GM23338 (cell line): ENCODE results near the gene CATSPERD. TPM values are rescaled to one million over a fixed set of nuclear protein-coding genes. Genes with fewer than 3 reads are reported as not detected.

Source experiments
- ATAC-seq: fragments of 200-7000 bp; cut with Tn5 transposase; 3 replicates; pipeline ENCODE4 v1.9.1; 2020
- DNase-seq: peaks from one replicate; pipeline ENCODE4 v3.0.0-alpha.2; 2015; ENCODE audit warnings: low spot score
- H2AFZ ChIP-seq: fragments of 200-600 bp; sonication (generic); 2 replicates; pipeline ENCODE4 v1.8.0; 2016; ENCODE audit warnings: antibody characterized with exemption, mild to moderate bottlenecking, moderate library complexity
- H3F3A ChIP-seq: fragments of 200-600 bp; sonication (generic); replicated peaks from 2 replicates; pipeline ENCODE4 v1.8.0; 2017; ENCODE audit warnings: antibody characterized with exemption, mixed run types, low read depth
- H3K27ac ChIP-seq: fragments of 200-600 bp; sonication (generic); 2 replicates; pipeline ENCODE4 v1.6.1; 2016; ENCODE audit warnings: low read depth
- H3K27me3 ChIP-seq: fragments of 200-600 bp; sonication (generic); 2 replicates; pipeline ENCODE4 v1.8.0; 2016; ENCODE audit warnings: mild to moderate bottlenecking, mixed run types, moderate library complexity; ENCODE audit not compliant: insufficient read depth
- H3K36me3 ChIP-seq: fragments of 200-600 bp; sonication (generic); 2 replicates; pipeline ENCODE4 v1.8.0; 2016; ENCODE audit warnings: mild to moderate bottlenecking; ENCODE audit not compliant: insufficient read depth
- H3K4me1 ChIP-seq: fragments of 200-600 bp; sonication (generic); 2 replicates; pipeline ENCODE4 v1.8.0; 2016; ENCODE audit warnings: mild to moderate bottlenecking, moderate library complexity; ENCODE audit not compliant: insufficient read depth
- H3K4me2 ChIP-seq: fragments of 200-600 bp; sonication (generic); 2 replicates; pipeline ENCODE4 v1.7.1; 2017; ENCODE audit warnings: mixed run types
- H3K4me3 ChIP-seq: fragments of 200-600 bp; sonication (generic); 2 replicates; pipeline ENCODE4 v1.6.1; 2016; ENCODE audit warnings: mixed run types
- H3K79me2 ChIP-seq: fragments of 200-600 bp; sonication (generic); replicated peaks from 2 replicates; pipeline ENCODE4 v1.8.0; 2017; ENCODE audit warnings: mild to moderate bottlenecking; ENCODE audit not compliant: insufficient read depth
- H3K9me2 ChIP-seq: fragments of 200-600 bp; sonication (generic); 2 replicates; pipeline ENCODE4 v1.8.0; 2017; ENCODE audit not compliant: insufficient read depth
- H4K20me1 ChIP-seq: fragments of 200-600 bp; sonication (generic); replicated peaks from 2 replicates; pipeline ENCODE4 v1.8.0; 2017; ENCODE audit warnings: mild to moderate bottlenecking; ENCODE audit not compliant: insufficient read depth
- H3K27ac Mint-ChIP-seq: 2 replicates; pipeline ENCODE4 v1.8.0; 2020; ENCODE audit warnings: inconsistent platforms, mild to moderate bottlenecking, moderate library complexity, mixed read lengths
- H3K27me3 Mint-ChIP-seq: 3 replicates; pipeline ENCODE4 v1.8.0; 2022; ENCODE audit warnings: low read depth, mild to moderate bottlenecking, moderate library complexity, mixed read lengths, inconsistent platforms; ENCODE audit not compliant: insufficient read depth, poor library complexity
- H3K36me3 Mint-ChIP-seq: 3 replicates; pipeline ENCODE4 v1.8.0; 2021; ENCODE audit warnings: low read depth, mild to moderate bottlenecking, inconsistent platforms, moderate library complexity, mixed read lengths
- H3K4me1 Mint-ChIP-seq: 3 replicates; pipeline ENCODE4 v1.8.0; 2020; ENCODE audit warnings: mild to moderate bottlenecking, inconsistent platforms, mixed read lengths
- H3K4me3 Mint-ChIP-seq: 3 replicates; pipeline ENCODE4 v1.8.0; 2021; ENCODE audit warnings: moderate library complexity, mild to moderate bottlenecking, inconsistent platforms, mixed read lengths
- H3K9me3 Mint-ChIP-seq: 3 replicates; pipeline ENCODE4 v1.8.0; 2020; ENCODE audit warnings: moderate library complexity, mild to moderate bottlenecking, inconsistent platforms, mixed read lengths
- CREB1 ChIP-seq: fragments of 250-450 bp; sonication (Bioruptor Pico); IDR thresholded peaks from 2 replicates; pipeline ENCODE4 v1.5.0; 2020; ENCODE audit warnings: low read depth, mild to moderate bottlenecking, moderate library complexity
- CTCF ChIP-seq, 2 experiments: fragments of 200-600 bp in 1 of 2; sonication (generic) in 1 of 2; conservative IDR thresholded peaks; 2 replicates each; pipeline versions ENCODE4 v1.5.1 to v1.6.1; 2016 to 2017; ENCODE audit warnings: antibody characterized with exemption in 2 of 2, low read depth in 2 of 2, mild to moderate bottlenecking in 2 of 2, moderate library complexity in 1 of 2
- ETS1 ChIP-seq: IDR thresholded peaks from 2 replicates; pipeline ENCODE4 v1.6.1; 2016; ENCODE audit warnings: antibody characterized with exemption
- EZH2 ChIP-seq: fragments of 200-600 bp; sonication (generic); IDR thresholded peaks from one replicate; pipeline ENCODE4 v1.8.0; 2017; ENCODE audit warnings: antibody characterized with exemption, mild to moderate bottlenecking, low read depth; ENCODE audit not compliant: unreplicated experiment
- EZH2phosphoT487 ChIP-seq: fragments of 200-600 bp; sonication (generic); IDR thresholded peaks from one replicate; pipeline ENCODE4 v1.8.1; 2018; ENCODE audit warnings: antibody characterized with exemption; ENCODE audit not compliant: unreplicated experiment
- JUNB ChIP-seq: IDR thresholded peaks from one replicate; pipeline ENCODE4 v1.6.1; 2016; ENCODE audit warnings: antibody characterized with exemption; ENCODE audit not compliant: unreplicated experiment
- NANOG ChIP-seq: IDR thresholded peaks from 2 replicates; pipeline ENCODE4 v1.6.1; 2016; ENCODE audit warnings: antibody characterized with exemption, borderline replicate concordance
- POLR2AphosphoS5 ChIP-seq: IDR thresholded peaks from 2 replicates; pipeline ENCODE4 v1.6.1; 2016; ENCODE audit warnings: antibody characterized with exemption, low read depth
- REST ChIP-seq: IDR thresholded peaks from one replicate; pipeline ENCODE4 v1.6.1; 2018; ENCODE audit warnings: antibody characterized with exemption; ENCODE audit not compliant: unreplicated experiment
- STAT1 ChIP-seq: IDR thresholded peaks from one replicate; pipeline ENCODE4 v1.6.1; 2016; ENCODE audit warnings: antibody characterized with exemption; ENCODE audit not compliant: unreplicated experiment
- ZNF114 ChIP-seq: fragments of 250-450 bp; sonication (Bioruptor Pico); IDR thresholded peaks from 2 replicates; pipeline ENCODE4 v1.5.0; 2020; ENCODE audit warnings: mild to moderate bottlenecking, moderate library complexity
- ZNF331 ChIP-seq: fragments of 250-450 bp; sonication (Bioruptor Pico); IDR thresholded peaks from 2 replicates; pipeline ENCODE4 v1.5.0; 2020; ENCODE audit warnings: low read depth, mild to moderate bottlenecking, moderate library complexity
- ZNF462 ChIP-seq: fragments of 250-450 bp; sonication (Bioruptor Pico); IDR thresholded peaks from 2 replicates; pipeline ENCODE4 v1.5.0; 2020; ENCODE audit warnings: mild to moderate bottlenecking, moderate library complexity
- polyA plus RNA-seq: library from polyadenylated mRNA; unstranded; fragments of >200 nt; fragmentation: Nextera tagmentation; extraction: Ambion mirVana; gene quantifications from 2 replicates; pipeline ENCODE4 v1.2.1, GENCODE V29; 2016
- total RNA-seq: library from RNA; depleted of rRNA; stranded (reverse); fragments of >200 nt; shearing (Covaris generic); gene quantifications from 2 replicates; pipeline ENCODE4 v1.2.3, GENCODE V29; 2014

CATSPERD gene
- total and polyA plus RNA-seq, 2 experiments from 2014 or later: 0.17 TPM; not detected in 1

- peaks cover 3% of the 10 kb centered on the region; the same call in 2 of the 3 replicates for H3K9me3 Mint-ChIP-seq
- TF ChIP-seq CTCF (conservative IDR thresholded peaks at IDR 0.05; ENCODE audit: low read depth in 2 of 2) (no peak), EZH2 (no peak), STAT1 (no peak), JUNB (no peak), NANOG (no peak), REST (no peak), CREB1 (CRISPR knock-in tag) (no peak), ETS1 (no peak), EZH2phosphoT487 (no peak), POLR2AphosphoS5 (no peak), ZNF462 (no peak), ZNF331 (no peak), ZNF114 (CRISPR knock-in tag) (no peak)
- no peak for ATAC-seq
- Histone ChIP-seq H3K4me1 (peaks cover 6% of the 10 kb centered on the region; the same call in 1 of the 2 replicates), H3K4me2 (peak overlapping the region; percentile 77), H3K27me3 (peaks cover 15% of the 10 kb centered on the region), H2AFZ (peak overlapping the region; percentile 94), H4K20me1 (no peaks in the 10 kb centered on the region; the same call in 1 of the 2 replicates), H3K9me2 (peaks cover 5% of the 10 kb centered on the region; the same call in 1 of the 2 replicates), H3K27ac (no peak overlapping the region), H3K79me2 (no peaks in the 10 kb centered on the region), H3F3A (no peaks in the 10 kb centered on the region), H3K4me3 (peak overlapping the region; percentile 54), H3K36me3 (no peaks in the 10 kb centered on the region)
- no peak overlapping the region for H3K27ac Mint-ChIP-seq
- H3K27me3 Mint-ChIP-seq: peaks cover 44% of the 10 kb centered on the region
- DNase-seq: no peak
- H3K36me3 Mint-ChIP-seq: peaks cover 2% of the 10 kb centered on the region; the same call in 2 of the 3 replicates
- peaks cover 23% of the 10 kb centered on the region for H3K4me1 Mint-ChIP-seq
- peak overlapping the region; percentile 63 for H3K4me3 Mint-ChIP-seq
Observed at GRCh38 chr19:5803441-5803751, 83.0 kb downstream of the CATSPERD start.
